K562 (cell line): ENCODE results near the gene BBC3. TPM values are rescaled to one million over a fixed set of nuclear protein-coding genes. Genes with fewer than 3 reads are reported as not detected.

Experiments
- ATAC-seq: fragments of 200-7000 bp; cut with Tn5 transposase; 3 replicates; pipeline ENCODE4 v1.9.1; 2020; ENCODE audit warnings: moderate library complexity
- BruUV-seq: library from RNA; stranded (reverse); fragments of 400-500 nt; replicated peaks from 2 replicates; lab custom pipeline; 2021; lab: Mats Ljungman, UMichigan
- CTCF ChIA-PET: fragments of 300-600 bp; formaldehyde crosslinking; extraction: SDS; loops from one replicate; lab custom pipeline; 2021; ENCODE audit warnings: low intra/inter-chr PET ratio; lab: Yijun Ruan, JAX
- POLR2A ChIA-PET: fragments of 300-600, 350-650 bp; sonication (Branson Sonifier 250); formaldehyde crosslinking; extraction: SDS; loops from one replicate; lab custom pipeline; 2021; ENCODE audit warnings: antibody characterized with exemption, inconsistent platforms; lab: Yijun Ruan, JAX
- DNase-seq, 4 experiments: peaks; one replicate each; pipeline versions ENCODE4 v3.0.0 to v3.0.0-alpha.2; 2011 to 2018; ENCODE audit warnings: low spot score in 3 of 4, mixed read lengths in 3 of 4; ENCODE audit errors: extremely low read depth in 1 of 4
- FAIRE-seq: peaks from 2 replicates; lab custom pipeline; 2011; peaks lifted over from hg19 to GRCh38; lab: Jason Lieb, UNC
- H2AFZ ChIP-seq: 2 replicates; pipeline ENCODE4 v1.6.0; 2011; ENCODE audit warnings: low read depth, low read length, control low read depth, inconsistent platforms
- H3K27ac ChIP-seq: fragments of 200-600 bp; 3 replicates; pipeline ENCODE4 v1.8.0; 2011; ENCODE audit warnings: low read depth, mild to moderate bottlenecking, control low read depth, inconsistent platforms, low read length, moderate library complexity, mixed read lengths; ENCODE audit errors: extremely low read depth
- H3K27me3 ChIP-seq, 2 experiments: fragments of 300-600 bp in 1 of 2; 2 replicates in 1 of 2; 3 replicates in 1 of 2; pipeline versions ENCODE4 v1.6.0 to v1.8.0; 2011; ENCODE audit warnings: inconsistent platforms in 2 of 2, low read length in 2 of 2, mild to moderate bottlenecking in 1 of 2, mixed read lengths in 1 of 2, moderate library complexity in 1 of 2; ENCODE audit not compliant: control insufficient read depth in 2 of 2, insufficient read depth in 2 of 2
- H3K36me3 ChIP-seq: fragments of 300-600 bp; 3 replicates; pipeline ENCODE4 v1.8.0; 2011; ENCODE audit warnings: mild to moderate bottlenecking, low read length, inconsistent platforms; ENCODE audit not compliant: control insufficient read depth, insufficient read depth
- H3K4me1 ChIP-seq, 2 experiments: fragments of 200-600 bp in 1 of 2; replicated peaks in 1 of 2; 2 replicates in 1 of 2; 3 replicates in 1 of 2; pipeline versions ENCODE4 v1.5.1 to v1.8.0; 2011; ENCODE audit warnings: inconsistent platforms in 2 of 2, low read length in 2 of 2, mild to moderate bottlenecking in 1 of 2, mixed read lengths in 1 of 2, moderate library complexity in 1 of 2; ENCODE audit not compliant: control insufficient read depth in 2 of 2, insufficient read depth in 2 of 2
- H3K4me2 ChIP-seq: 2 replicates; pipeline ENCODE4 v1.6.1; 2011; ENCODE audit warnings: low read length, control low read depth, inconsistent platforms, mixed read lengths; ENCODE audit not compliant: insufficient read depth
- H3K4me3 ChIP-seq: fragments of 200-600 bp; sonication (generic), shearing (Covaris generic); 2 replicates; pipeline ENCODE4 v1.5.1; 2016; ENCODE audit warnings: control low read depth, inconsistent platforms
- H3K79me2 ChIP-seq: fragments of 200-600 bp; 3 replicates; pipeline ENCODE4 v1.8.0; 2011; ENCODE audit warnings: low read length, inconsistent platforms; ENCODE audit not compliant: control insufficient read depth, insufficient read depth
- H3K9ac ChIP-seq, 2 experiments: 2 replicates each; pipeline versions ENCODE4 v1.6.0 to v1.6.1; 2011; ENCODE audit warnings: low read depth in 2 of 2, low read length in 2 of 2, control low read depth in 1 of 2, inconsistent platforms in 1 of 2, mild to moderate bottlenecking in 1 of 2, mixed read lengths in 1 of 2; ENCODE audit not compliant: insufficient read depth in 1 of 2
- H3K9me1 ChIP-seq: one replicate; pipeline ENCODE4 v1.6.0; 2011; ENCODE audit warnings: inconsistent platforms, mild to moderate bottlenecking, low read length, moderate library complexity; ENCODE audit not compliant: control insufficient read depth, insufficient read depth
- H3K9me3 ChIP-seq: replicated peaks from 2 replicates; pipeline ENCODE4 v1.5.1; 2011; ENCODE audit warnings: low read depth, low read length, inconsistent platforms; ENCODE audit not compliant: control insufficient read depth, insufficient read depth
- H4K20me1 ChIP-seq: replicated peaks from 2 replicates; pipeline ENCODE4 v1.6.1; 2011; ENCODE audit warnings: low read length, inconsistent platforms, mixed read lengths; ENCODE audit not compliant: control insufficient read depth, insufficient read depth
- E2F8 ChIP-seq: fragments of 450-650 bp; IDR thresholded peaks from 2 replicates; pipeline ENCODE4 v1.7.1; 2018; ENCODE audit warnings: mild to moderate bottlenecking, low read depth; ENCODE audit not compliant: partially characterized antibody
- HMGN3 ChIP-seq: IDR thresholded peaks from 2 replicates; pipeline ENCODE4 v1.6.1; 2011; ENCODE audit warnings: borderline replicate concordance, low read depth, mild to moderate bottlenecking, mixed read lengths, low read length; ENCODE audit not compliant: insufficient read length; ENCODE audit errors: extremely low read depth
- MEIS2 ChIP-seq: fragments of 450-650 bp; IDR thresholded peaks from 2 replicates; pipeline ENCODE4 v1.6.1; 2014; ENCODE audit warnings: mild to moderate bottlenecking; ENCODE audit not compliant: partially characterized antibody
- SREBF1 ChIP-seq: fragments of 150-350 bp; IDR thresholded peaks from 2 replicates; pipeline ENCODE4 v1.6.1; 2014; ENCODE audit warnings: antibody characterized with exemption, low read depth, low read length, borderline replicate concordance
- TEAD2 ChIP-seq: fragments of 450-650 bp; IDR thresholded peaks from 2 replicates; pipeline ENCODE4 v1.6.1; 2016; ENCODE audit warnings: missing genetic modification characterization, control low read depth, missing compliant biosample characterization
- ZKSCAN1 ChIP-seq: fragments of 150-350 bp; IDR thresholded peaks from 2 replicates; pipeline ENCODE4 v1.6.1; 2016; ENCODE audit warnings: low read depth, low read length
- WGBS: fragments of 100-300 bp; shearing (Covaris generic); methylation state at CpG from one replicate; pipeline ENCODE4 v1.1.6; 2016; ENCODE audit warnings: low coverage, mixed read lengths; ENCODE audit not compliant: insufficient coverage; ENCODE audit errors: missing lambda C conversion rate; 5-methylcytosine and 5-hydroxymethylcytosine counted together
- in situ Hi-C: fragments of 300-500 bp; cut with MboI; formaldehyde crosslinking; loops from 4 replicates; pipeline ENCODE4 v1.15.0; 2018; ENCODE audit warnings: inconsistent platforms, mixed read lengths
- intact Hi-C: fragments of 100-400 bp; cut with micrococcal nuclease; formaldehyde crosslinking; loops from 2 replicates; pipeline ENCODE4 v1.14.2; 2022
- polyA plus RNA-seq, 8 experiments: library from polyadenylated mRNA; depleted of rRNA in 4 of 8; stranded (reverse) in 5 of 8; unstranded in 3 of 8; fragments of >200 nt; fragmentation: Nextera tagmentation in 2 of 8; fragmentation: Illumina TruSeq in 1 of 8; extraction: Ambion mirVana in 2 of 8; extraction: Trizol in 1 of 8; gene quantifications; 2 replicates each; pipeline versions ENCODE4 v1.2.1 to v1.2.3, GENCODE V29; 2011 to 2014; ENCODE audit warnings: inconsistent platforms in 1 of 8, missing spikeins in 1 of 8
- total RNA-seq, 7 experiments: library from RNA; depleted of rRNA in 6 of 7; stranded (reverse); fragments of >200 nt in 6 of 7; fragmentation: Illumina TruSeq in 2 of 7; extraction: Trizol in 2 of 7; gene quantifications; 2 replicates each; pipeline versions ENCODE4 v1.2.1 to v1.2.3, GENCODE V29; 2011 to 2021; ENCODE audit warnings: low replicate concordance in 1 of 7

The BBC3 gene
- total and polyA plus RNA-seq, 9 of the 15 experiments (the other 6 are each of a cell fraction or from before 2014, with no cell fraction given) = 0.15 to 30.7 (median 4.8) TPM

- WGBS = 92% methylated on average over 5 of the region's 5 CpGs
- Histone ChIP-seq H3K27ac (no peak overlapping the region), H3K4me1 (no peaks in the 10 kb centered on the region; a peak in 1 of 5 replicates), H3K9me3 (no peaks in the 10 kb centered on the region), H3K4me3 (no peak overlapping the region), H3K9me1 (no peaks in the 10 kb centered on the region), H4K20me1 (no peaks in the 10 kb centered on the region; the same call in 1 of the 2 replicates), H3K27me3 (no peaks in the 10 kb centered on the region), H3K9ac (no peak overlapping the region), H3K79me2 (peaks cover 13% of the 10 kb centered on the region), H2AFZ (no peak overlapping the region), H3K36me3 (peaks cover 83% of the 10 kb centered on the region), H3K4me2 (no peak overlapping the region)
- ATAC-seq (no peak), FAIRE-seq (no peak), DNase-seq (no peak)
- TF ChIP-seq MEIS2 (no peak), HMGN3 (no peak), E2F8 (no peak), SREBF1 (no peak), ZKSCAN1 (peak; percentile 79), TEAD2 (tag) (no peak)
- intact Hi-C loops = no loop called here
- POLR2A ChIA-PET = interaction anchor here (1.2 to 3.8 kb wide), 2 partner anchors 10 to 45 kb away, joined by 3 to 16 read pairs; no protein-coding TSS in a partner anchor
- in situ Hi-C loops = no loop called here
- BruUV-seq = no TSS peak
- CTCF ChIA-PET = no interaction called here
Measured at GRCh38 chr19:47176071-47176626, 54.9 kb downstream of the BBC3 start.
